ENCODE measurements around the gene PDXK. TPM values are rescaled to one million over a fixed set of nuclear protein-coding genes. Genes with fewer than 3 reads are reported as not detected.
"Not testable (repeated sequence)": the region's sequence is repeated elsewhere in the genome, so short reads cannot be mapped to it uniquely, and the experiment has no call there.

PDXK gene
- 195 TPM for total RNA-seq
- long read RNA-seq, full-length matches to known transcripts: 93 of 212 reads
- long read RNA-seq, partial matches to known transcripts: 12 of 212 reads
- long read RNA-seq, other reads (novel, unspliced or antisense): 107 of 212 reads

- Histone ChIP-seq H3K27me3 (ENCODE audit: low read depth) (no peaks in the 10 kb centered on the region), H3K36me3 (peaks cover 7% of the 10 kb centered on the region), H3K4me3 (peak within 1 kb of the TSS; percentile 98), H3K27ac (peak within 1 kb of the TSS; percentile 97), H3K9me3 (no peaks in the 10 kb centered on the region), H3K4me1 (peaks cover 40% of the 10 kb centered on the region)
- ATAC-seq (peak; percentile 93 to 94), DNase-seq (peak; percentile 91)
- intact Hi-C loops (cut with DNase I): no loop called here
- no peak for TF ChIP-seq CTCF (IDR thresholded peaks at IDR 0.05)
These were observed at the start of gene PDXK for GRCh38 chr21:43718872-43719747. TSS of gene PDXK (plus strand) at chr21:43719129. CDS start at chr21:43719295, 166 bp downstream.

GRCh38 chr21:43669828-43670605, 48.9 kb upstream of the PDXK start:
- Histone ChIP-seq H3K4me1 (no peaks in the 10 kb centered on the region), H3K4me3 (no peak overlapping the region), H3K27ac (no peak overlapping the region), H3K9me3 (no peaks in the 10 kb centered on the region), H3K27me3 (ENCODE audit: low read depth) (no peaks in the 10 kb centered on the region), H3K36me3 (peaks cover 52% of the 10 kb centered on the region)
- no peak for TF ChIP-seq CTCF (IDR thresholded peaks at IDR 0.05)
- ATAC-seq: no peak
- DNase-seq: no peak
- intact Hi-C loops (cut with DNase I): no loop called here

DNA sequence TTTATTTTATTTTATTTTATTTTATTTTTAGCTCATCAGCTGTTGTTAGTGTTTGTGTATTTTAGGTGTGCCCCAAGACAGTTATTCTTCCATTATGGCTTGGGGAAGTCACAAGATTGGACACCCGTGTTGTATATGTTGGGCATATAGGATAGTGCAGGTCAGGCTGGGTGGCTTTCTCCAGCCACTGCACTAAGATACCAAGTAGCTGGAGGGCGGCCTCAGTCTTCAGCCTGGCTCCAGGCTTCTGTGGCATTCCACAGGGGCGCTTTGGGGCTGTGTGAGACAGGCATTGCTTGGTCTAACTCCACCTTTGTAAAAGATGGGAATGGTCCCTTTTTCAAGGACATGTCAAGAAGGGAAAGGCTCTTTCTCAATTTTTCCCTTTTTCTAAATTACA, 43.1 kb upstream of the PDXK start:
- Histone ChIP-seq H3K4me1 (no peaks in the 10 kb centered on the region), H3K27ac (no peak overlapping the region), H3K36me3 (peaks cover 99% of the 10 kb centered on the region), H3K4me3 (no peak overlapping the region), H3K27me3 (ENCODE audit: low read depth) (no peaks in the 10 kb centered on the region), H3K9me3 (no peaks in the 10 kb centered on the region)
- DNase-seq (no peak), ATAC-seq (no peak)
- intact Hi-C loops (cut with DNase I): no loop called here
- no peak for TF ChIP-seq CTCF (IDR thresholded peaks at IDR 0.05)

- ATAC-seq (no peak), DNase-seq (no peak)
- intact Hi-C loops (cut with DNase I): no loop called here
- no peak for TF ChIP-seq CTCF (IDR thresholded peaks at IDR 0.05)
- no peak overlapping the region for H3K27ac ChIP-seq
- H3K4me1 ChIP-seq: no peaks in the 10 kb centered on the region
- H3K4me3 ChIP-seq: no peak overlapping the region
- H3K9me3 ChIP-seq: no peaks in the 10 kb centered on the region
- peaks cover 97% of the 10 kb centered on the region for H3K36me3 ChIP-seq
- H3K27me3 ChIP-seq (ENCODE audit: low read depth): no peaks in the 10 kb centered on the region
These were observed 42.5 kb upstream of the PDXK start for GRCh38 chr21:43676391-43676790.

DNA sequence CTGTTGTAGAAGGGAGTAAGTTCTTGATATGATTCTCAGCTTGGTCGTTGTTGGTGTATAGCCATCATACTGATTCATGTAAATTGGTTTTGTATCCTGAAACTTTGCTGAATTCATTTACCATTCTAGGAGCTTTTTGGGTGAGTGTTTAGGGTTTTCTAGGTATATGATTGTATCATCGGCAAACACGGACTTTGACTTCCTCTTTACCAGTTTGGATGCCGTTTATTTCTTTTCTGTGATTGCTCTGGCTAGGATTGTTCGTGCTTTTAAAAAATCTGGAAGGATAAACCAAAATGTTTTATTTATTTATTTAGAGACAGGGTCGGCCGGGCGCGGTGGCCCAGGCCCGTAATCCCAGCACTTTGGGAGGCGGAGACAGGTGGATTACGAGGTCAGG, 39.0 kb upstream of the PDXK start:
- H3K27me3 ChIP-seq (ENCODE audit: low read depth): no peaks in the 10 kb centered on the region
- DNase-seq: no peak
- peaks cover 4% of the 10 kb centered on the region for H3K4me1 ChIP-seq
- no peak for ATAC-seq
- no peaks in the 10 kb centered on the region for H3K9me3 ChIP-seq
- intact Hi-C loops (cut with DNase I): no loop called here
- no peak for TF ChIP-seq CTCF (IDR thresholded peaks at IDR 0.05)
- no peak overlapping the region for H3K4me3 ChIP-seq
- H3K36me3 ChIP-seq: peaks cover 99% of the 10 kb centered on the region
- H3K27ac ChIP-seq: no peak overlapping the region

DNA sequence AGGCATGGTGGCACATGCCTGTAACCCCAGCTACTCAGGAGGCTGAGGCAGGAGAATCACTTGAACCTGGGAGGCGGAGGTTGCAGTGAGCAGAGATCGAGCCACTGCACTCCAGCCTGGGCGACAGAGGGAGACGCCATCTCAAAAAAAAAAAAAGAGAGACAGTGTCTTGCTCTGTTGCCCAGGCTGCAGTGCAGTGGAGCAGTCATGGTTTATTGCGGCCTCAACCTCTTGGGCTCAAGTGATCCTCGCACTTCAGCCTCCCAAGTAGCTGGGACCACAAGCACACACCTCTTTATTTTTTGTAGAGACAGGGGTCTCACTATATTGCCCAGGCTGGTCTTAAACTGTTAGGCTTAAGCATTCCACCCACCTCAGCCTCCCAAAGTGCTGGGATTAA, 38.5 kb upstream of the PDXK start:
- intact Hi-C loops (cut with DNase I); H3K27ac ChIP-seq; H3K27me3 ChIP-seq (ENCODE audit: low read depth); ATAC-seq; DNase-seq; H3K4me3 ChIP-seq; H3K9me3 ChIP-seq; H3K4me1 ChIP-seq: not testable (repeated sequence)
- H3K36me3 ChIP-seq: peaks cover 98% of the 10 kb centered on the region

Data from lower lobe of right lung (tissue), 2 donors.